Nephron progenitor cell (in vitro differentiated cells): ENCODE data around the gene TECPR2.

ENCODE experiments used
- DNase-seq: peaks from one replicate; pipeline ENCODE4 v3.0.0; 2021
- H3K27ac Mint-ChIP-seq: 2 replicates; pipeline ENCODE4 v1.8.0; 2021; ENCODE audit warnings: mild to moderate bottlenecking, moderate library complexity, mixed read lengths
- H3K27me3 Mint-ChIP-seq: 2 replicates; pipeline ENCODE4 v1.8.0; 2021; ENCODE audit warnings: mild to moderate bottlenecking, low read depth, mixed read lengths; ENCODE audit not compliant: poor library complexity
- H3K36me3 Mint-ChIP-seq: 2 replicates; pipeline ENCODE4 v1.8.0; 2021; ENCODE audit warnings: low read depth, mixed read lengths
- H3K4me1 Mint-ChIP-seq: 2 replicates; pipeline ENCODE4 v1.8.0; 2021; ENCODE audit warnings: mixed read lengths
- H3K4me3 Mint-ChIP-seq: 2 replicates; pipeline ENCODE4 v1.8.0; 2021; ENCODE audit warnings: mild to moderate bottlenecking, moderate library complexity, mixed read lengths
- H3K9me3 Mint-ChIP-seq: 2 replicates; pipeline ENCODE4 v1.8.0; 2021; ENCODE audit warnings: mild to moderate bottlenecking, moderate library complexity, mixed read lengths
- CTCF ChIP-seq: fragments of 200-600 bp; sonication (generic); IDR thresholded peaks from 2 replicates; pipeline ENCODE4 v1.5.0; 2021; ENCODE audit warnings: antibody characterized with exemption

Gene TECPR2

GRCh38 chr14:102479107-102479506 is 116.4 kb downstream of the TECPR2 start:
- H3K27ac Mint-ChIP-seq: peak overlapping the region; percentile 57

GRCh38 chr14:102479777-102480176 is 117.0 kb downstream of the TECPR2 start:
- Mint-ChIP-seq H3K4me3 (no peak overlapping the region), H3K9me3 (peaks cover 29% of the 10 kb centered on the region), H3K4me1 (no peaks in the 10 kb centered on the region), H3K36me3 (peaks cover 56% of the 10 kb centered on the region), H3K27ac (peak overlapping the region; percentile 57), H3K27me3 (no peaks in the 10 kb centered on the region)
- DNase-seq: no peak
- no peak for TF ChIP-seq CTCF

More at GRCh38 chr14:102479107-102479506, 116.4 kb downstream of the TECPR2 start:
- no peaks in the 10 kb centered on the region for H3K27me3 Mint-ChIP-seq
- H3K9me3 Mint-ChIP-seq: peaks cover 28% of the 10 kb centered on the region
- H3K4me3 Mint-ChIP-seq: no peak overlapping the region
- peaks cover 54% of the 10 kb centered on the region for H3K36me3 Mint-ChIP-seq
- no peak for TF ChIP-seq CTCF
- H3K4me1 Mint-ChIP-seq: no peaks in the 10 kb centered on the region
- DNase-seq: no peak

- Mint-ChIP-seq H3K9me3 (peaks cover 29% of the 10 kb centered on the region), H3K27ac (no peak overlapping the region), H3K36me3 (peaks cover 52% of the 10 kb centered on the region), H3K4me1 (peaks cover 7% of the 10 kb centered on the region), H3K4me3 (no peak overlapping the region), H3K27me3 (no peaks in the 10 kb centered on the region)
- no peak for DNase-seq
- TF ChIP-seq CTCF: no peak
Observed at GRCh38 chr14:102481371-102481770, 118.6 kb downstream of the TECPR2 start.

- Mint-ChIP-seq H3K27ac (no peak overlapping the region), H3K27me3 (no peaks in the 10 kb centered on the region), H3K36me3 (peaks cover 53% of the 10 kb centered on the region), H3K9me3 (peaks cover 29% of the 10 kb centered on the region), H3K4me1 (peaks cover 11% of the 10 kb centered on the region), H3K4me3 (no peak overlapping the region)
- TF ChIP-seq CTCF: no peak
- DNase-seq: no peak
Observed at GRCh38 chr14:102481791-102482238, 119.1 kb downstream of the TECPR2 start.

- Mint-ChIP-seq H3K27ac (no peak overlapping the region), H3K4me1 (peaks cover 15% of the 10 kb centered on the region), H3K36me3 (peaks cover 52% of the 10 kb centered on the region), H3K27me3 (no peaks in the 10 kb centered on the region), H3K4me3 (no peak overlapping the region), H3K9me3 (peaks cover 28% of the 10 kb centered on the region)
- no peak for TF ChIP-seq CTCF
- DNase-seq: no peak
Observed at GRCh38 chr14:102484316-102484715, 121.6 kb downstream of the TECPR2 start.

- Mint-ChIP-seq H3K27me3 (no peaks in the 10 kb centered on the region), H3K4me3 (no peak overlapping the region), H3K9me3 (peaks cover 23% of the 10 kb centered on the region), H3K4me1 (peaks cover 19% of the 10 kb centered on the region), H3K27ac (peak overlapping the region; percentile 61), H3K36me3 (peaks cover 45% of the 10 kb centered on the region)
- no peak for TF ChIP-seq CTCF
- DNase-seq: no peak
Observed at GRCh38 chr14:102485693-102486512, 123.2 kb downstream of the TECPR2 start.
